DMS53 (cell line): ENCODE measurements around the gene VOPP1.

Experiments used
- DNase-seq: peaks from one replicate; lab custom pipeline; 2025; lab: John Stamatoyannopoulos, UW

VOPP1 gene

GRCh38 chr7:55554038-55554437, 18.3 kb downstream of the VOPP1 start:
- no peak for DNase-seq

GRCh38 chr7:55553024-55553345, 19.3 kb downstream of the VOPP1 start:
- DNase-seq, result no peak

- no peak for DNase-seq
Observed at GRCh38 chr7:55552320-55553023, 19.8 kb downstream of the VOPP1 start.

GRCh38 chr7:55550841-55551537, 21.3 kb downstream of the VOPP1 start:
- DNase-seq, result no peak

- DNase-seq, result peak; percentile 92
Observed at GRCh38 chr7:55550010-55550663, 22.2 kb downstream of the VOPP1 start.

- DNase-seq, result peak; percentile 53
Observed at GRCh38 chr7:55549457-55549856, 22.8 kb downstream of the VOPP1 start.

GRCh38 chr7:55548295-55548731, 24.0 kb downstream of the VOPP1 start:
- no peak for DNase-seq

- DNase-seq, result peak; percentile 89
Observed at GRCh38 chr7:55546814-55547213, 25.5 kb downstream of the VOPP1 start.

- peak; percentile 29 for DNase-seq
Observed at GRCh38 chr7:55545496-55545895, 26.8 kb downstream of the VOPP1 start.

GRCh38 chr7:55540226-55540858, 32.0 kb downstream of the VOPP1 start:
- DNase-seq, result no peak

GRCh38 chr7:55539380-55539779, 32.9 kb downstream of the VOPP1 start:
- no peak for DNase-seq

- DNase-seq, result no peak
Observed at GRCh38 chr7:55538538-55538937, 33.8 kb downstream of the VOPP1 start.

GRCh38 chr7:55537458-55537990, 34.8 kb downstream of the VOPP1 start:
- no peak for DNase-seq

- no peak for DNase-seq
Observed at GRCh38 chr7:55536619-55537457, 35.5 kb downstream of the VOPP1 start.

- DNase-seq, result no peak
Observed at GRCh38 chr7:55535617-55536016, 36.7 kb downstream of the VOPP1 start.

- no peak for DNase-seq
Observed at GRCh38 chr7:55534916-55535590, 37.2 kb downstream of the VOPP1 start.

- DNase-seq, result no peak
Observed at GRCh38 chr7:55534262-55534915, 37.9 kb downstream of the VOPP1 start.

- no peak for DNase-seq
Observed at GRCh38 chr7:55533729-55534080, 38.6 kb downstream of the VOPP1 start.

GRCh38 chr7:55533050-55533728, 39.1 kb downstream of the VOPP1 start:
- DNase-seq, result peak; percentile 77
